Left cardiac atrium (tissue), 4 donors: Measurements from ENCODE around the gene PTPN4. TPM values are rescaled to one million over a fixed set of nuclear protein-coding genes. Genes with fewer than 3 reads are reported as not detected.

ENCODE experiments used
- ATAC-seq, 2 donors: fragments of 200-7000 bp; cut with Tn5 transposase; one replicate each; pipeline ENCODE4 v1.9.1; 2020; ENCODE audit warnings: mild to moderate bottlenecking in 2 of 2, moderate library complexity in 2 of 2
- DNase-seq: peaks from one replicate; pipeline ENCODE4 v3.0.0-alpha.2; 2020
- intact Hi-C, 2 donors: fragments of 100-400 bp; cut with DNase I; formaldehyde crosslinking; loops; one replicate each; pipeline versions ENCODE4 v1.14.1 to v1.15.1; 2022 to 2023
- total RNA-seq, 2 donors: library from RNA; stranded (reverse); fragmentation: NEBNext Ultra II Directional; extraction: Animal tissue kit (Norgen Biotek cat#: 25700); gene quantifications; one replicate each; pipeline ENCODE4 v1.2.1, GENCODE V29; 2021
- donor health status: DM: no; HTN: yes; CAD: no.
- donor health status: DM: no; HTN: yes; CAD: no; lungs with severe emphysema.
- donor health status: DM: yes; HTN: yes; CAD: no.
- donor health status: Dilated cardiomyopathy.

The PTPN4 gene
- total RNA-seq, 2 donors from 2014 or later: 33.0 TPM

GRCh38 chr2:119879502-119879901 is 119.8 kb downstream of the PTPN4 start:
- no peak for ATAC-seq
- intact Hi-C loops: no loop called here
- no peak for DNase-seq

GRCh38 chr2:119888680-119889079 is 129.0 kb downstream of the PTPN4 start:
- intact Hi-C loops: no loop called here
- ATAC-seq (peak in 1 of 2 donors; percentile 36), DNase-seq (no peak)

- intact Hi-C loops: no loop called here
- no peak for ATAC-seq
- no peak for DNase-seq
Measured at GRCh38 chr2:119897736-119898395, 138.1 kb downstream of the PTPN4 start.

GRCh38 chr2:119901013-119901412 is 141.3 kb downstream of the PTPN4 start:
- ATAC-seq (no peak), DNase-seq (no peak)
- intact Hi-C loops: no loop called here

GRCh38 chr2:119910566-119910965 is 150.8 kb downstream of the PTPN4 start:
- ATAC-seq: no peak
- DNase-seq: no peak
- intact Hi-C loops: no loop called here

- intact Hi-C loops: no loop called here
- no peak for ATAC-seq
- no peak for DNase-seq
Measured at GRCh38 chr2:119914266-119914665, 154.5 kb downstream of the PTPN4 start.

- no peak for ATAC-seq
- intact Hi-C loops: no loop called here
Measured at GRCh38 chr2:119921825-119922224, 162.1 kb downstream of the PTPN4 start.

GRCh38 chr2:119922699-119923098 is 163.0 kb downstream of the PTPN4 start:
- DNase-seq (no peak), ATAC-seq (no peak)
- intact Hi-C loops: no loop called here

More at GRCh38 chr2:119921825-119922224, 162.1 kb downstream of the PTPN4 start:
- DNase-seq: no peak

- ATAC-seq (peak in 1 of 2 donors; percentile 55), DNase-seq (no peak)
- intact Hi-C loops: no loop called here
Measured at GRCh38 chr2:119929537-119929936, 169.8 kb downstream of the PTPN4 start.

GRCh38 chr2:119932809-119933208 is 173.1 kb downstream of the PTPN4 start:
- DNase-seq (no peak), ATAC-seq (no peak)
- intact Hi-C loops: no loop called here

GRCh38 chr2:119934319-119934718 is 174.6 kb downstream of the PTPN4 start:
- intact Hi-C loops: no loop called here
- no peak for DNase-seq
- ATAC-seq: no peak

- intact Hi-C loops: no loop called here
- ATAC-seq: no peak
Measured at GRCh38 chr2:119937680-119938079, 178.0 kb downstream of the PTPN4 start.

GRCh38 chr2:119939915-119940314 is 180.2 kb downstream of the PTPN4 start:
- intact Hi-C loops: no loop called here

More at GRCh38 chr2:119937680-119938079, 178.0 kb downstream of the PTPN4 start:
- no peak for DNase-seq

GRCh38 chr2:119940856-119941255 is 181.1 kb downstream of the PTPN4 start:
- intact Hi-C loops: no loop called here
- DNase-seq (no peak), ATAC-seq (no peak)

More at GRCh38 chr2:119939915-119940314, 180.2 kb downstream of the PTPN4 start:
- DNase-seq (no peak), ATAC-seq (no peak)

GRCh38 chr2:119941388-119941787 is 181.7 kb downstream of the PTPN4 start:
- no peak for DNase-seq
- intact Hi-C loops: no loop called here
- ATAC-seq: no peak

GRCh38 chr2:119941981-119942513 is 182.3 kb downstream of the PTPN4 start:
- ATAC-seq (no peak), DNase-seq (no peak)
- intact Hi-C loops: no loop called here

GRCh38 chr2:119943058-119943457 is 183.3 kb downstream of the PTPN4 start:
- ATAC-seq (no peak), DNase-seq (no peak)
- intact Hi-C loops: no loop called here

GRCh38 chr2:119947535-119947934 is 187.8 kb downstream of the PTPN4 start:
- intact Hi-C loops: no loop called here
- DNase-seq (no peak), ATAC-seq (no peak)

- no peak for DNase-seq
- intact Hi-C loops: no loop called here
- ATAC-seq: no peak
Measured at GRCh38 chr2:119950966-119951365, 191.2 kb downstream of the PTPN4 start.

GRCh38 chr2:119958670-119959268 is 199.0 kb downstream of the PTPN4 start:
- intact Hi-C loops: no loop called here
- DNase-seq (no peak), ATAC-seq (no peak)

- DNase-seq: no peak
- ATAC-seq: no peak
Measured at GRCh38 chr2:119960821-119961220, 201.1 kb downstream of the PTPN4 start.

More at GRCh38 chr2:119960821-119961220, 201.1 kb downstream of the PTPN4 start:
- intact Hi-C loops: no loop called here
